Upper lobe of right lung (tissue), 1 donor: ENCODE results near the gene OTUD5. TPM values are rescaled to one million over a fixed set of nuclear protein-coding genes. Genes with fewer than 3 reads are reported as not detected.

Source experiments
- ATAC-seq: fragments of 200-7000 bp; cut with Tn5 transposase; one replicate; pipeline ENCODE4 v1.9.1; 2020; ENCODE audit warnings: mild to moderate bottlenecking, moderate library complexity
- DNase-seq: peaks from one replicate; pipeline ENCODE4 v3.0.0-alpha.2; 2020
- H3K27ac ChIP-seq: fragments of 200-600 bp; one replicate; pipeline ENCODE4 v1.8.0; 2022
- H3K27me3 ChIP-seq: fragments of 200-600 bp; one replicate; pipeline ENCODE4 v1.8.0; 2022; ENCODE audit warnings: mild to moderate bottlenecking
- H3K36me3 ChIP-seq: fragments of 200-600 bp; one replicate; pipeline ENCODE4 v1.8.0; 2022
- H3K4me1 ChIP-seq: fragments of 200-600 bp; one replicate; pipeline ENCODE4 v1.8.0; 2022
- H3K4me3 ChIP-seq: fragments of 200-600 bp; one replicate; pipeline ENCODE4 v1.8.0; 2022; ENCODE audit warnings: mild to moderate bottlenecking
- H3K9me3 ChIP-seq: fragments of 200-600 bp; one replicate; pipeline ENCODE4 v1.8.0; 2022
- CTCF ChIP-seq: fragments of 200-600 bp; IDR thresholded peaks from one replicate; pipeline ENCODE4 v1.8.0; 2022; ENCODE audit warnings: antibody characterized with exemption
- intact Hi-C: fragments of 100-400 bp; cut with DNase I; formaldehyde crosslinking; loops from one replicate; pipeline ENCODE4 v1.11.0; 2022
- total RNA-seq: library from RNA; stranded (reverse); fragmentation: NEBNext Ultra II Directional; extraction: Animal tissue kit (Norgen Biotek cat#: 25700); gene quantifications from one replicate; pipeline ENCODE4 v1.2.1, GENCODE V29; 2021
- donor health status: DM: no; HTN: yes; CAD: no; lungs with severe emphysema.

OTUD5 gene
- total RNA-seq, 1 donor from 2014 or later, result 42.6 TPM

GRCh38 chrX:48910926-48911411 is 46.4 kb downstream of the OTUD5 start:
- no peaks in the 10 kb centered on the region for H3K36me3 ChIP-seq
- peak overlapping the region; percentile 80 for H3K27ac ChIP-seq
- H3K4me3 ChIP-seq, result peak overlapping the region; percentile 65
- intact Hi-C loops, result no loop called here
- H3K4me1 ChIP-seq, result no peaks in the 10 kb centered on the region
- peak; percentile 25 for ATAC-seq
- DNase-seq, result no peak
- H3K27me3 ChIP-seq, result no peaks in the 10 kb centered on the region
- no peak for TF ChIP-seq CTCF
- no peaks in the 10 kb centered on the region for H3K9me3 ChIP-seq

GRCh38 chrX:48909703-48910294 is 47.6 kb downstream of the OTUD5 start:
- no peaks in the 10 kb centered on the region for H3K9me3 ChIP-seq
- DNase-seq (no peak), ATAC-seq (no peak)
- no peak for TF ChIP-seq CTCF
- H3K4me3 ChIP-seq, result no peak overlapping the region
- no peaks in the 10 kb centered on the region for H3K36me3 ChIP-seq
- no peaks in the 10 kb centered on the region for H3K27me3 ChIP-seq
- intact Hi-C loops, result no loop called here
- H3K4me1 ChIP-seq, result no peaks in the 10 kb centered on the region
- H3K27ac ChIP-seq, result no peak overlapping the region

DNA sequence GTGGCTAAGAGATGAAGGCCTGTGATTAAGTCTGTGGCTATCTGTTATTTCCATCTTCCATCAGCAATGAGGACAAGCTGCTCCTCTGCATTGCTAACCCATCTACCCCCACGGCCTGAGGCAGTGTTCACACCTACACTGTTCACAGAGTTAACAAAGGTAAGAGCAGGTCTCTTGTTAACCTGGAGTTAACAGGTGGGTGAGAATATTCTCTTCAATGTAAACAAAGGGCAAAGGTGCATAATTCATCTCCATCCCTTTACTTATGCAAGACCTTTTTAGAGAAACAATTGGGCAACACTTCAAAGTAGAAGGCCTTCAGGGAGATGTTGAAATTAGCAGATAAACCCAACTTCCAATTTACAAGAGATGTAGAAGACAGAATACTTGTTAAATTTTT is 48.8 kb downstream of the OTUD5 start:
- intact Hi-C loops, result no loop called here
- H3K36me3 ChIP-seq, result no peaks in the 10 kb centered on the region
- ATAC-seq (no peak), DNase-seq (no peak)
- TF ChIP-seq CTCF, result no peak
- H3K9me3 ChIP-seq, result no peaks in the 10 kb centered on the region
- H3K4me1 ChIP-seq, result no peaks in the 10 kb centered on the region
- no peaks in the 10 kb centered on the region for H3K27me3 ChIP-seq
- no peak overlapping the region for H3K4me3 ChIP-seq
- no peak overlapping the region for H3K27ac ChIP-seq

DNA sequence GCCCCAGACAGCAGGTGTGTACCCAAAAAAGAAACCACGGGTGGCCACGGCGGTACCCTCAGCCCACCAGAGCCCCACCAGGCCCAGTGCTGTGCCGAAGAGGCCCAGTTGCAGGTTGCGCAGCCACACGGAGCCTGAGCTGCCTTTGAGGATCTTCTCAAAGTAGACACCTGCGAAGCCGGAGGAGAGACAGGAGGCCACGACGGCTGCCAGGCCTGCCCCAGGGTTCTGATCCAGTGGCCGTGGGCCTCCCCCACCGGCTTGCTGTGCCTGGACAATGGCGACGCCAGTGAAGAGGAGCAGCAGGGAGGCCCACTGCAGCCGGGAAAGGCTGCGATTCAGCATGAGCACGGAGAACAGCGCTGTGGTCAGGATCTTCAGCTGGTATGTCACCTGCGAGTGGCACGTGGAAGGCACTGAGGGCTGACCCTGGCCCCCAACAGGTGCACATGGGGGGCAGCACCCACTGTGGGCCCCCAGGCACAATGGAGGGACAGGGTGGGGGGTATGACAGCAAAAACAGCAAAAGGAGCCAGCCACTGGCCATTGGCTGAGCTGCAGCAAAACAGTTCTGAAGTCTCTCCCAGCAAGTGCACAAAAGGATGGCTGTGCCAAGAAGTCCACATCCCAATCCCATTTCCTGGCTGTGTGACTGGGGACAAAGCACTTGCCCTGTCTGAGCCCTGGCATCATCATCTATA is 52.2 kb downstream of the OTUD5 start:
- Histone ChIP-seq H3K4me1 (no peaks in the 10 kb centered on the region), H3K27ac (no peak overlapping the region), H3K4me3 (no peak overlapping the region), H3K9me3 (no peaks in the 10 kb centered on the region), H3K27me3 (no peaks in the 10 kb centered on the region), H3K36me3 (peaks cover 23% of the 10 kb centered on the region)
- no peak for ATAC-seq
- intact Hi-C loops, result no loop called here
- no peak for DNase-seq
- no peak for TF ChIP-seq CTCF

DNA sequence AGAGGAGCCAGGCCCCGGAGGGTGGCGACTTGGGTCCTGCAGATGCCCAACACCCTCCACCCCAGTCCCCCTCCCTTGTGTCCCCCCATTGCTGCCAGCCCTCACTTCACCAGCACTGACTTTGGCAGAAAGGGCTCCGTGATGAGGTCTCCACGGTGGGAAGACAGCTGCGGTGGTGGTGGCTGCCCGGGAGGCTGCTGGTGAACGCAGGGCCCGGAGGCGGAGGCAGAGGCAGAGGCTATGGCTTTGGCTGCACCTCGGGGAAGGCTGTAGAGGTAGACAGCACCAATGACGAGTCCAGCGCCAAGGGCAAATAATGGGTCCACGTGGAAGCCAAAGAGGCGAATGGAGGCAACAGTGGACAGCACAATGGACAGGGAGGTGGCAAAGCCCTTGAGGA is 52.8 kb downstream of the OTUD5 start:
- Histone ChIP-seq H3K27me3 (no peaks in the 10 kb centered on the region), H3K27ac (no peak overlapping the region), H3K4me1 (no peaks in the 10 kb centered on the region), H3K36me3 (peaks cover 23% of the 10 kb centered on the region), H3K4me3 (no peak overlapping the region), H3K9me3 (no peaks in the 10 kb centered on the region)
- ATAC-seq, result no peak
- no peak for DNase-seq
- intact Hi-C loops, result no loop called here
- no peak for TF ChIP-seq CTCF
